IMR-90 (cell line): ENCODE results near the gene LTB4R2. TPM values are rescaled to one million over a fixed set of nuclear protein-coding genes. Genes with fewer than 3 reads are reported as not detected.

Experiments used
- ATAC-seq: fragments of 200-7000 bp; cut with Tn5 transposase; 2 replicates; pipeline ENCODE4 v1.9.1; 2020; ENCODE audit warnings: low read depth, mild to moderate bottlenecking, moderate library complexity
- BruUV-seq: library from RNA; stranded (reverse); fragments of 400-500 nt; replicated peaks from 2 replicates; lab custom pipeline; 2021; lab: Mats Ljungman, UMichigan
- CTCF ChIA-PET: fragments of 300-600 bp; formaldehyde crosslinking; extraction: SDS; loops from one replicate; lab custom pipeline; 2021; ENCODE audit warnings: antibody characterized with exemption; lab: Yijun Ruan, JAX
- POLR2A ChIA-PET: fragments of 300-600 bp; sonication (Branson Sonifier 250); formaldehyde crosslinking; loops from one replicate; lab custom pipeline; 2022; ENCODE audit warnings: antibody characterized with exemption; ENCODE audit not compliant: unreplicated experiment; lab: Charles Lee
- DNase-seq: peaks from one replicate; pipeline ENCODE4 v3.0.0; 2013
- H2AFZ ChIP-seq: replicated peaks from 2 replicates; pipeline ENCODE3; 2013; ENCODE audit warnings: low read length, mild to moderate bottlenecking; ENCODE audit not compliant: poor library complexity
- H2AK5ac ChIP-seq: 2 replicates; pipeline ENCODE4 v1.6.1; 2013; ENCODE audit warnings: low read depth, low read length, inconsistent platforms
- H2AK9ac ChIP-seq: replicated peaks from 2 replicates; pipeline ENCODE3; 2013; ENCODE audit warnings: mild to moderate bottlenecking, low read depth, low read length, moderate library complexity; ENCODE audit not compliant: poor library complexity
- H2BK120ac ChIP-seq: 2 replicates; pipeline ENCODE4 v1.6.1; 2013; ENCODE audit warnings: low read depth, low read length, inconsistent platforms
- H2BK15ac ChIP-seq: 3 replicates; pipeline ENCODE4 v1.6.1; 2013; ENCODE audit warnings: low read depth, low read length, inconsistent platforms
- H2BK20ac ChIP-seq: 2 replicates; pipeline ENCODE4 v1.6.1; 2013; ENCODE audit warnings: low read depth, mild to moderate bottlenecking, inconsistent platforms, low read length, moderate library complexity
- H2BK5ac ChIP-seq: 2 replicates; pipeline ENCODE4 v1.6.1; 2013; ENCODE audit warnings: mild to moderate bottlenecking, low read depth, low read length, inconsistent platforms; ENCODE audit not compliant: poor library complexity, severe bottlenecking
- H3K14ac ChIP-seq: replicated peaks from 2 replicates; pipeline ENCODE4 v1.6.1; 2013; ENCODE audit warnings: low read depth, low read length, inconsistent platforms
- H3K18ac ChIP-seq: 2 replicates; pipeline ENCODE4 v1.6.1; 2013; ENCODE audit warnings: low read depth, low read length, control low read depth
- H3K23ac ChIP-seq: 2 replicates; pipeline ENCODE4 v1.6.1; 2013; ENCODE audit warnings: low read depth, low read length, inconsistent platforms
- H3K27ac ChIP-seq: 2 replicates; pipeline ENCODE4 v1.5.1; 2013; ENCODE audit warnings: mild to moderate bottlenecking, control low read depth, low read length; ENCODE audit not compliant: insufficient read depth
- H3K27me3 ChIP-seq: 2 replicates; pipeline ENCODE4 v1.6.1; 2013; ENCODE audit warnings: low read length; ENCODE audit not compliant: control insufficient read depth, insufficient read depth
- H3K36me3 ChIP-seq: 2 replicates; pipeline ENCODE4 v1.6.1; 2013; ENCODE audit warnings: low read length, mixed read lengths; ENCODE audit not compliant: control insufficient read depth, insufficient read depth
- H3K4ac ChIP-seq: 2 replicates; pipeline ENCODE4 v1.6.1; 2013; ENCODE audit warnings: low read depth, low read length, inconsistent platforms
- H3K4me1 ChIP-seq: 2 replicates; pipeline ENCODE4 v1.6.1; 2013; ENCODE audit warnings: low read length, mixed read lengths; ENCODE audit not compliant: control insufficient read depth, insufficient read depth
- H3K4me2 ChIP-seq: 2 replicates; pipeline ENCODE4 v1.6.1; 2013; ENCODE audit warnings: low read depth, mild to moderate bottlenecking, control low read depth, low read length, moderate library complexity
- H3K4me3 ChIP-seq: 2 replicates; pipeline ENCODE4 v1.5.1; 2013; ENCODE audit warnings: low read depth, mild to moderate bottlenecking, control low read depth, low read length, moderate library complexity; ENCODE audit not compliant: insufficient read depth
- H3K56ac ChIP-seq: 2 replicates; pipeline ENCODE4 v1.6.1; 2013; ENCODE audit warnings: low read length, inconsistent platforms; ENCODE audit not compliant: insufficient read depth; ENCODE audit errors: extremely low read depth
- H3K79me1 ChIP-seq, 2 experiments: 2 replicates each; pipeline ENCODE4 v1.6.1; 2013; ENCODE audit warnings: low read length in 2 of 2, inconsistent platforms in 1 of 2, low read depth in 1 of 2
- H3K9ac ChIP-seq: 2 replicates; pipeline ENCODE4 v1.6.1; 2013; ENCODE audit warnings: low read depth, low read length, control low read depth
- H3K9me1 ChIP-seq: 2 replicates; pipeline ENCODE4 v1.6.1; 2013; ENCODE audit warnings: low read length, inconsistent platforms; ENCODE audit not compliant: insufficient read depth
- H3K9me3 ChIP-seq: 2 replicates; pipeline ENCODE4 v1.6.1; 2013; ENCODE audit warnings: low read length; ENCODE audit not compliant: control insufficient read depth, insufficient read depth
- H4K20me1 ChIP-seq: 2 replicates; pipeline ENCODE4 v1.6.1; 2013; ENCODE audit warnings: low read length, inconsistent platforms; ENCODE audit not compliant: insufficient read depth
- H4K5ac ChIP-seq: 2 replicates; pipeline ENCODE4 v1.6.1; 2013; ENCODE audit warnings: mild to moderate bottlenecking, low read depth, low read length, control low read depth
- H4K8ac ChIP-seq, 2 experiments: 2 replicates each; pipeline ENCODE4 v1.6.1; 2013; ENCODE audit warnings: low read depth in 2 of 2, low read length in 2 of 2, control low read depth in 1 of 2, inconsistent platforms in 1 of 2
- H4K91ac ChIP-seq: 2 replicates; pipeline ENCODE4 v1.6.1; 2013; ENCODE audit warnings: low read depth, low read length, inconsistent platforms; ENCODE audit not compliant: insufficient read depth
- BHLHE40 ChIP-seq: fragments of 150-350 bp; IDR thresholded peaks from 2 replicates; pipeline ENCODE4 v1.6.1; 2016; ENCODE audit warnings: mild to moderate bottlenecking, low read depth, low read length
- CEBPB ChIP-seq: IDR thresholded peaks from 2 replicates; pipeline ENCODE4 v1.6.1; 2012; ENCODE audit warnings: low read depth, low read length, improper control_type of control experiment
- CHD1 ChIP-seq: IDR thresholded peaks from 2 replicates; pipeline ENCODE4 v1.6.1; 2012; ENCODE audit warnings: low read depth, low read length, improper control_type of control experiment
- ELK1 ChIP-seq: fragments of 150-350 bp; IDR thresholded peaks from 2 replicates; pipeline ENCODE4 v1.6.1; 2016; ENCODE audit warnings: low read depth, mild to moderate bottlenecking, low read length, moderate library complexity, borderline replicate concordance
- FOS ChIP-seq: fragments of 150-350 bp; IDR thresholded peaks from 2 replicates; pipeline ENCODE4 v1.6.1; 2016; ENCODE audit warnings: low read depth, low read length
- MAFK ChIP-seq: IDR thresholded peaks from 2 replicates; pipeline ENCODE4 v1.6.1; 2012; ENCODE audit warnings: low read depth, low read length, improper control_type of control experiment
- MAZ ChIP-seq: IDR thresholded peaks from 2 replicates; pipeline ENCODE4 v1.6.1; 2012; ENCODE audit warnings: low read depth, mild to moderate bottlenecking, low read length, improper control_type of control experiment, moderate library complexity, borderline replicate concordance
- MXI1 ChIP-seq: IDR thresholded peaks from 2 replicates; pipeline ENCODE4 v1.6.1; 2012; ENCODE audit warnings: low read depth, mild to moderate bottlenecking, low read length, moderate library complexity, borderline replicate concordance
- NFE2L2 ChIP-seq: fragments of 150-350 bp; IDR thresholded peaks from 2 replicates; pipeline ENCODE4 v1.6.1; 2016; ENCODE audit warnings: low read depth, mild to moderate bottlenecking, low read length
- POLR2A ChIP-seq: IDR thresholded peaks from 2 replicates; pipeline ENCODE4 v1.6.1; 2012; ENCODE audit warnings: mild to moderate bottlenecking, low read depth, low read length
- RAD21 ChIP-seq: IDR thresholded peaks from 2 replicates; pipeline ENCODE4 v1.6.1; 2012; ENCODE audit warnings: low read length, improper control_type of control experiment
- RCOR1 ChIP-seq: IDR thresholded peaks from 2 replicates; pipeline ENCODE4 v1.6.1; 2012; ENCODE audit warnings: mild to moderate bottlenecking, low read length, improper control_type of control experiment; ENCODE audit not compliant: insufficient replicate concordance
- SMC3 ChIP-seq: fragments of 150-350 bp; IDR thresholded peaks from 2 replicates; pipeline ENCODE4 v1.6.1; 2016; ENCODE audit warnings: low read depth, mild to moderate bottlenecking, antibody characterized with exemption, low read length, moderate library complexity
- USF2 ChIP-seq: fragments of 150-350 bp; IDR thresholded peaks from 2 replicates; pipeline ENCODE4 v1.6.1; 2017; ENCODE audit warnings: mild to moderate bottlenecking, antibody characterized with exemption, low read length, low read depth
- WGBS, 2 experiments: methylation state at CpG; one replicate each; pipeline versions ENCODE4 v1.1.5 to v1.1.7; 2013; ENCODE audit warnings: missing lambda C conversion rate in 2 of 2; ENCODE audit not compliant: insufficient read length in 1 of 2; ENCODE audit errors: extremely low coverage in 2 of 2; 5-methylcytosine and 5-hydroxymethylcytosine counted together
- dilution Hi-C: fragments of 300-500 bp; cut with HindIII; formaldehyde crosslinking; loops from one replicate; pipeline ENCODE4 v1.14.3; 2018; ENCODE audit warnings: low sequenced_read_pairs; ENCODE audit not compliant: unreplicated experiment
- in situ Hi-C: fragments of 300-500 bp; cut with MboI; formaldehyde crosslinking; loops from 3 replicates; pipeline ENCODE4 v1.14.3; 2019; ENCODE audit warnings: low sequenced_read_pairs, inconsistent platforms, mixed read lengths
- intact Hi-C: fragments of 100-400 bp; cut with micrococcal nuclease; formaldehyde crosslinking; loops from 2 replicates; pipeline ENCODE4 v1.10.0; 2022
- polyA plus RNA-seq, 3 experiments: library from polyadenylated mRNA; depleted of rRNA; stranded (reverse); fragments of >200 nt; gene quantifications; 2 replicates each; pipeline ENCODE4 v1.2.3, GENCODE V29; 2012; ENCODE audit warnings: low replicate concordance in 1 of 3
- total RNA-seq: library from RNA; depleted of rRNA; stranded (reverse); fragments of >200 nt; gene quantifications from 2 replicates; pipeline ENCODE4 v1.2.3, GENCODE V29; 2012
- TF ChIP-seq, protein P1 (sequence below): conservative IDR thresholded peaks from 2 replicates; pipeline ENCODE4 v1.5.1; 2012; ENCODE audit warnings: mild to moderate bottlenecking, low read depth, low read length, improper control_type of control experiment

LTB4R2 gene
- total and polyA plus RNA-seq, 2 of the 4 experiments (the other 2 are of a cell fraction) = 0.72 to 1.7 TPM

GRCh38 chr14:24342889-24343288 is 32.9 kb downstream of the LTB4R2 start:
- H3K79me1 ChIP-seq = no peaks in the 10 kb centered on the region
- H3K27me3 ChIP-seq = peaks cover 64% of the 10 kb centered on the region
- in situ Hi-C loops = no loop called here
- H2BK120ac ChIP-seq = no peak overlapping the region
- H3K4me1 ChIP-seq = no peaks in the 10 kb centered on the region
- H2BK15ac ChIP-seq = no peak overlapping the region
- H2AK9ac ChIP-seq = no peak overlapping the region
- H2AFZ ChIP-seq = no peak overlapping the region
- POLR2A ChIA-PET = no interaction called here
- H4K8ac ChIP-seq = no peak overlapping the region
- no peak overlapping the region for H3K4ac ChIP-seq
- intact Hi-C loops = no loop called here
- ATAC-seq (no peak), DNase-seq (no peak)
- H3K4me2 ChIP-seq = no peak overlapping the region
- no peak overlapping the region for H3K18ac ChIP-seq
- no TSS peak for BruUV-seq
- no peak overlapping the region for H2BK20ac ChIP-seq
- no peak overlapping the region for H3K14ac ChIP-seq
- no peak overlapping the region for H4K5ac ChIP-seq
- CTCF ChIA-PET = interaction anchor here (1.1 kb wide), 1 partner anchor 9 kb away, joined by 4 read pairs; no protein-coding TSS in a partner anchor
- no peak overlapping the region for H3K27ac ChIP-seq
- H3K23ac ChIP-seq = no peak overlapping the region
- TF ChIP-seq, protein P1, sequence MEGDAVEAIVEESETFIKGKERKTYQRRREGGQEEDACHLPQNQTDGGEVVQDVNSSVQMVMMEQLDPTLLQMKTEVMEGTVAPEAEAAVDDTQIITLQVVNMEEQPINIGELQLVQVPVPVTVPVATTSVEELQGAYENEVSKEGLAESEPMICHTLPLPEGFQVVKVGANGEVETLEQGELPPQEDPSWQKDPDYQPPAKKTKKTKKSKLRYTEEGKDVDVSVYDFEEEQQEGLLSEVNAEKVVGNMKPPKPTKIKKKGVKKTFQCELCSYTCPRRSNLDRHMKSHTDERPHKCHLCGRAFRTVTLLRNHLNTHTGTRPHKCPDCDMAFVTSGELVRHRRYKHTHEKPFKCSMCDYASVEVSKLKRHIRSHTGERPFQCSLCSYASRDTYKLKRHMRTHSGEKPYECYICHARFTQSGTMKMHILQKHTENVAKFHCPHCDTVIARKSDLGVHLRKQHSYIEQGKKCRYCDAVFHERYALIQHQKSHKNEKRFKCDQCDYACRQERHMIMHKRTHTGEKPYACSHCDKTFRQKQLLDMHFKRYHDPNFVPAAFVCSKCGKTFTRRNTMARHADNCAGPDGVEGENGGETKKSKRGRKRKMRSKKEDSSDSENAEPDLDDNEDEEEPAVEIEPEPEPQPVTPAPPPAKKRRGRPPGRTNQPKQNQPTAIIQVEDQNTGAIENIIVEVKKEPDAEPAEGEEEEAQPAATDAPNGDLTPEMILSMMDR = no peak
- no peak for TF ChIP-seq CEBPB
- TF ChIP-seq MXI1 = no peak
- no peak for TF ChIP-seq FOS
- no peak for TF ChIP-seq ELK1
- no peak for TF ChIP-seq SMC3
- TF ChIP-seq MAZ = no peak
- no peak for TF ChIP-seq USF2
- TF ChIP-seq NFE2L2 = no peak
- TF ChIP-seq CHD1 = no peak
- no peak for TF ChIP-seq POLR2A
- no peak for TF ChIP-seq MAFK
- TF ChIP-seq RCOR1 = no peak
- TF ChIP-seq RAD21 = no peak
- TF ChIP-seq BHLHE40 = no peak
- H3K56ac ChIP-seq = no peak overlapping the region
- WGBS, 2 experiments = 100% methylated on average over 1 of the region's 4 CpGs; no CpG with 5 or more reads in 1 of the 2 experiments
- H4K20me1 ChIP-seq = no peaks in the 10 kb centered on the region
- no peak overlapping the region for H3K4me3 ChIP-seq
- H3K9me1 ChIP-seq = no peaks in the 10 kb centered on the region
- no peak overlapping the region for H2AK5ac ChIP-seq
- no peak overlapping the region for H2BK5ac ChIP-seq
- dilution Hi-C loops = no loop called here
- H4K91ac ChIP-seq = no peak overlapping the region
- no peaks in the 10 kb centered on the region; the same call in 1 of the 2 replicates for H3K9me3 ChIP-seq
- H3K9ac ChIP-seq = no peak overlapping the region
- H3K36me3 ChIP-seq = no peaks in the 10 kb centered on the region
